SK-N-SH treated with all-trans-retinoic acid at 6 μM for 48 hours (cell line): Measurements from ENCODE around the gene PAPPA.

Experiments used
- ATAC-seq: fragments of 200-7000 bp; cut with Tn5 transposase; 3 replicates; pipeline ENCODE4 v1.9.1; 2020; ENCODE audit warnings: mild to moderate bottlenecking, moderate library complexity
- ARNTL ChIP-seq: fragments of 450-650 bp; formaldehyde crosslinking; IDR thresholded peaks from 2 replicates; pipeline ENCODE4 v1.5.0; 2020; ENCODE audit warnings: low read depth, mild to moderate bottlenecking, moderate library complexity, borderline replicate concordance
- BACH2 ChIP-seq: fragments of 250-450 bp; sonication (Bioruptor Pico); IDR thresholded peaks from 2 replicates; pipeline ENCODE4 v1.9.0; 2021; ENCODE audit warnings: mild to moderate bottlenecking, borderline replicate concordance
- CSDC2 ChIP-seq: fragments of 250-450 bp; sonication (Bioruptor Pico); IDR thresholded peaks from 2 replicates; pipeline ENCODE4 v1.5.0; 2020; ENCODE audit warnings: mild to moderate bottlenecking, moderate library complexity
- CSRNP3 ChIP-seq: fragments of 250-450 bp; sonication (Bioruptor Pico); IDR thresholded peaks from 2 replicates; pipeline ENCODE4 v1.5.1; 2021; ENCODE audit warnings: mild to moderate bottlenecking, moderate library complexity
- GLIS3 ChIP-seq: fragments of 250-450 bp; sonication (Bioruptor Pico); IDR thresholded peaks from 2 replicates; pipeline ENCODE4 v1.5.0; 2020; ENCODE audit warnings: mild to moderate bottlenecking, moderate library complexity
- ISL1 ChIP-seq: fragments of 250-450 bp; sonication (Bioruptor Pico); IDR thresholded peaks from 2 replicates; pipeline ENCODE4 v2.1.2; 2022; ENCODE audit warnings: mild to moderate bottlenecking, moderate library complexity
- OSR1 ChIP-seq: fragments of 250-450 bp; sonication (Bioruptor Pico); IDR thresholded peaks from 2 replicates; pipeline ENCODE4 v1.8.0; 2022; ENCODE audit warnings: moderate library complexity, mild to moderate bottlenecking, inconsistent platforms
- PPARA ChIP-seq: fragments of 250-450 bp; sonication (Bioruptor Pico); IDR thresholded peaks from 2 replicates; pipeline ENCODE4 v1.5.0; 2020; ENCODE audit warnings: mild to moderate bottlenecking, borderline replicate concordance
- RARB ChIP-seq: fragments of 250-450 bp; sonication (Bioruptor Pico); IDR thresholded peaks from 2 replicates; pipeline ENCODE4 v1.8.0; 2021; ENCODE audit warnings: mild to moderate bottlenecking, moderate library complexity
- SNAI2 ChIP-seq: fragments of 250-450 bp; sonication (Bioruptor Pico); IDR thresholded peaks from 2 replicates; pipeline ENCODE4 v1.5.0; 2020; ENCODE audit warnings: mild to moderate bottlenecking, moderate library complexity
- TCF4 ChIP-seq: fragments of 250-450 bp; sonication (Bioruptor Pico); IDR thresholded peaks from 2 replicates; pipeline ENCODE4 v1.8.0; 2021; ENCODE audit warnings: mild to moderate bottlenecking, moderate library complexity, borderline replicate concordance
- ZC3H10 ChIP-seq: fragments of 250-450 bp; sonication (Bioruptor Pico); IDR thresholded peaks from 2 replicates; pipeline ENCODE4 v1.5.1; 2021; ENCODE audit warnings: mild to moderate bottlenecking, moderate library complexity
- ZFP3 ChIP-seq: fragments of 250-450 bp; sonication (Bioruptor Pico); IDR thresholded peaks from 2 replicates; pipeline ENCODE4 v1.5.0; 2020; ENCODE audit warnings: mild to moderate bottlenecking, moderate library complexity
- ZNF565 ChIP-seq: fragments of 450-650 bp; formaldehyde crosslinking; conservative IDR thresholded peaks from 2 replicates; pipeline ENCODE4 v1.5.0; 2020; ENCODE audit warnings: low read depth, mild to moderate bottlenecking, moderate library complexity
- ZNF70 ChIP-seq: fragments of 450-650 bp; formaldehyde crosslinking; IDR thresholded peaks from 2 replicates; pipeline ENCODE4 v1.5.0; 2020; ENCODE audit warnings: mild to moderate bottlenecking, moderate library complexity
- ZNF8 ChIP-seq: fragments of 450-650 bp; formaldehyde crosslinking; IDR thresholded peaks from 2 replicates; pipeline ENCODE4 v1.5.0; 2020; ENCODE audit warnings: mild to moderate bottlenecking, moderate library complexity
- TF ChIP-seq, protein P1 (sequence below): fragments of 250-450 bp; sonication (Bioruptor Pico); IDR thresholded peaks from 2 replicates; pipeline ENCODE4 v1.5.1; 2020; ENCODE audit warnings: low read depth, mild to moderate bottlenecking, moderate library complexity
- TF ChIP-seq, protein P2 (sequence below): fragments of 250-450 bp; sonication (Bioruptor Pico); IDR thresholded peaks from 2 replicates; pipeline ENCODE4 v1.5.0; 2020; ENCODE audit warnings: mild to moderate bottlenecking, moderate library complexity
- TF ChIP-seq, protein P3 (sequence below): fragments of 250-450 bp; sonication (Bioruptor Pico); IDR thresholded peaks from 2 replicates; pipeline ENCODE4 v1.8.0; 2020; ENCODE audit warnings: mild to moderate bottlenecking, moderate library complexity, borderline replicate concordance
- TF ChIP-seq, protein P4 (sequence below): fragments of 250-450 bp; sonication (Bioruptor Pico); IDR thresholded peaks from 2 replicates; pipeline ENCODE4 v1.8.0; 2021; ENCODE audit warnings: low read depth, mild to moderate bottlenecking, moderate library complexity, borderline replicate concordance

The PAPPA gene

DNA sequence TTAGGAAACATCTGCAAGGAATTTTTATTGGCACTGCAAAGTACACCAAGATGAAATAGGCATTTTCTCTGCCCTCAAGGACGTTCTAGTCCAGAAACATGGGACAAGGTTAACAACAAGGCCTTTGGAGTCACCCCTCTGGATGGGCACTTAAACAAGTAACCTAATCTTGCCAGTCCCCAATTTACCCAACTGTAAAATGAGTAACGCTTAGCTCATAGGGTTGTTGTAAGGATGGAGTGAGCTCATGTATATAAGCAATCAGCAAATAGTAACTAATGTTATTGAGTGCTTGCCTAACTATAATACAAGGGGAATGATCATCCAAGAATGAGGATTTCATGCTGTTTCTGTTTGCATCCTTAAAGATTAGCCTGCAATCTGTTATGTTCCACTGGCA lies 189.3 kb downstream of the PAPPA start:
- no peak for ATAC-seq
- TF ChIP-seq SNAI2 (CRISPR knock-in tag) (no peak), RARB (CRISPR knock-in tag) (no peak), ISL1 (CRISPR knock-in tag) (no peak), ZNF565 (CRISPR knock-in tag) (no peak)
- TF ChIP-seq, protein P1, sequence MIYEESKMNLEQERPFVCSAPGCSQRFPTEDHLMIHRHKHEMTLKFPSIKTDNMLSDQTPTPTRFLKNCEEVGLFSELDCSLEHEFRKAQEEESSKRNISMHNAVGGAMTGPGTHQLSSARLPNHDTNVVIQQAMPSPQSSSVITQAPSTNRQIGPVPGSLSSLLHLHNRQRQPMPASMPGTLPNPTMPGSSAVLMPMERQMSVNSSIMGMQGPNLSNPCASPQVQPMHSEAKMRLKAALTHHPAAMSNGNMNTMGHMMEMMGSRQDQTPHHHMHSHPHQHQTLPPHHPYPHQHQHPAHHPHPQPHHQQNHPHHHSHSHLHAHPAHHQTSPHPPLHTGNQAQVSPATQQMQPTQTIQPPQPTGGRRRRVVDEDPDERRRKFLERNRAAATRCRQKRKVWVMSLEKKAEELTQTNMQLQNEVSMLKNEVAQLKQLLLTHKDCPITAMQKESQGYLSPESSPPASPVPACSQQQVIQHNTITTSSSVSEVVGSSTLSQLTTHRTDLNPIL (CRISPR knock-in tag): no peak
- TF ChIP-seq, all 23 proteins: peak for 0

DNA sequence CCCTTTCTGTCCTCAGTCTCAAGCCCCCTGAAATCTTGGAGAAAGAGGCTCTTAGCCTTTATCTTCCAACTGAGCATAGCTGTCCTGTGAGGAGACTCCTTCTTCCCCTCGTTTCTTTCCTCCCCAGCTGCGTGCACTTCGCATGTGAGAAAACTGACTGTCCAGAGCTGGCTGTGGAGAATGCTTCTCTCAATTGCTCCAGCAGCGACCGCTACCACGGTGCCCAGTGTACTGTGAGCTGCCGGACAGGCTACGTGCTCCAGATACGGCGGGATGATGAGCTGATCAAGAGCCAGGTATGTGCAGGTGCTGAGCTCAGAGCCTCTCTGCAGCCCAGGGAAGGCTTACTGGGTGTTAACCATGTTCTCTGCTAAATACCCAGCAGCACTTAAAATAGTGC lies 190.8 kb downstream of the PAPPA start:
- no peak for TF ChIP-seq SNAI2 (CRISPR knock-in tag)
- TF ChIP-seq ZNF565 (CRISPR knock-in tag): no peak
- ATAC-seq: no peak

DNA sequence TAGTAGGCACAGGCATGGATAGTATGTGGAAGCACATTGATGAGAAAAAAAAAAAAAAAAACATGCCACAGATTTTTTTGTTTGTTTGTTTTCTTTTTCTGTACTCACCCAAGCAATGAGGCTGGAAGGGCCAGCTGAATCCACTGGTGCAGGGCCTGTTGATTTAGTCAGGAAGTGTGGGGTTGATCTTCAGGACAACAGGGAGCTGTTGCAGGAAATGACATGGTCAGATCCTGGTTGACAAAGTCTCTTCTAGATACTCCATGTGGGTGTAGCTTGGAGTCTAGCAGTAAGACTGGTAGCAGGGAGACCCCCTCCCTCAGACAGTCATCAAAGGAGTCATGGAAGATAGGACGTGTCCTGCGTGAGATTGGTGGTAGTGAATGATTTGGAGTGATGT lies 191.8 kb downstream of the PAPPA start:
- ATAC-seq: no peak
- TF ChIP-seq, protein P1 (CRISPR knock-in tag): no peak
- TF ChIP-seq, protein P2, sequence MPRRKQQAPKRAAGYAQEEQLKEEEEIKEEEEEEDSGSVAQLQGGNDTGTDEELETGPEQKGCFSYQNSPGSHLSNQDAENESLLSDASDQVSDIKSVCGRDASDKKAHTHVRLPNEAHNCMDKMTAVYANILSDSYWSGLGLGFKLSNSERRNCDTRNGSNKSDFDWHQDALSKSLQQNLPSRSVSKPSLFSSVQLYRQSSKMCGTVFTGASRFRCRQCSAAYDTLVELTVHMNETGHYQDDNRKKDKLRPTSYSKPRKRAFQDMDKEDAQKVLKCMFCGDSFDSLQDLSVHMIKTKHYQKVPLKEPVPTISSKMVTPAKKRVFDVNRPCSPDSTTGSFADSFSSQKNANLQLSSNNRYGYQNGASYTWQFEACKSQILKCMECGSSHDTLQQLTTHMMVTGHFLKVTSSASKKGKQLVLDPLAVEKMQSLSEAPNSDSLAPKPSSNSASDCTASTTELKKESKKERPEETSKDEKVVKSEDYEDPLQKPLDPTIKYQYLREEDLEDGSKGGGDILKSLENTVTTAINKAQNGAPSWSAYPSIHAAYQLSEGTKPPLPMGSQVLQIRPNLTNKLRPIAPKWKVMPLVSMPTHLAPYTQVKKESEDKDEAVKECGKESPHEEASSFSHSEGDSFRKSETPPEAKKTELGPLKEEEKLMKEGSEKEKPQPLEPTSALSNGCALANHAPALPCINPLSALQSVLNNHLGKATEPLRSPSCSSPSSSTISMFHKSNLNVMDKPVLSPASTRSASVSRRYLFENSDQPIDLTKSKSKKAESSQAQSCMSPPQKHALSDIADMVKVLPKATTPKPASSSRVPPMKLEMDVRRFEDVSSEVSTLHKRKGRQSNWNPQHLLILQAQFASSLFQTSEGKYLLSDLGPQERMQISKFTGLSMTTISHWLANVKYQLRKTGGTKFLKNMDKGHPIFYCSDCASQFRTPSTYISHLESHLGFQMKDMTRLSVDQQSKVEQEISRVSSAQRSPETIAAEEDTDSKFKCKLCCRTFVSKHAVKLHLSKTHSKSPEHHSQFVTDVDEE: no peak
- TF ChIP-seq, protein P3, sequence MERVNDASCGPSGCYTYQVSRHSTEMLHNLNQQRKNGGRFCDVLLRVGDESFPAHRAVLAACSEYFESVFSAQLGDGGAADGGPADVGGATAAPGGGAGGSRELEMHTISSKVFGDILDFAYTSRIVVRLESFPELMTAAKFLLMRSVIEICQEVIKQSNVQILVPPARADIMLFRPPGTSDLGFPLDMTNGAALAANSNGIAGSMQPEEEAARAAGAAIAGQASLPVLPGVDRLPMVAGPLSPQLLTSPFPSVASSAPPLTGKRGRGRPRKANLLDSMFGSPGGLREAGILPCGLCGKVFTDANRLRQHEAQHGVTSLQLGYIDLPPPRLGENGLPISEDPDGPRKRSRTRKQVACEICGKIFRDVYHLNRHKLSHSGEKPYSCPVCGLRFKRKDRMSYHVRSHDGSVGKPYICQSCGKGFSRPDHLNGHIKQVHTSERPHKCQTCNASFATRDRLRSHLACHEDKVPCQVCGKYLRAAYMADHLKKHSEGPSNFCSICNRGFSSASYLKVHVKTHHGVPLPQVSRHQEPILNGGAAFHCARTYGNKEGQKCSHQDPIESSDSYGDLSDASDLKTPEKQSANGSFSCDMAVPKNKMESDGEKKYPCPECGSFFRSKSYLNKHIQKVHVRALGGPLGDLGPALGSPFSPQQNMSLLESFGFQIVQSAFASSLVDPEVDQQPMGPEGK: no peak
- TF ChIP-seq CSRNP3 (CRISPR knock-in tag) (no peak), OSR1 (CRISPR knock-in tag) (no peak), CSDC2 (no peak), GLIS3 (no peak), ZNF8 (CRISPR knock-in tag) (no peak), PPARA (CRISPR knock-in tag) (no peak), ARNTL (CRISPR knock-in tag) (no peak), ZFP3 (no peak), ZNF70 (no peak), TCF4 (no peak), BACH2 (CRISPR knock-in tag) (no peak), ZNF565 (CRISPR knock-in tag) (no peak), ZC3H10 (CRISPR knock-in tag) (no peak)
- TF ChIP-seq, protein P4, sequence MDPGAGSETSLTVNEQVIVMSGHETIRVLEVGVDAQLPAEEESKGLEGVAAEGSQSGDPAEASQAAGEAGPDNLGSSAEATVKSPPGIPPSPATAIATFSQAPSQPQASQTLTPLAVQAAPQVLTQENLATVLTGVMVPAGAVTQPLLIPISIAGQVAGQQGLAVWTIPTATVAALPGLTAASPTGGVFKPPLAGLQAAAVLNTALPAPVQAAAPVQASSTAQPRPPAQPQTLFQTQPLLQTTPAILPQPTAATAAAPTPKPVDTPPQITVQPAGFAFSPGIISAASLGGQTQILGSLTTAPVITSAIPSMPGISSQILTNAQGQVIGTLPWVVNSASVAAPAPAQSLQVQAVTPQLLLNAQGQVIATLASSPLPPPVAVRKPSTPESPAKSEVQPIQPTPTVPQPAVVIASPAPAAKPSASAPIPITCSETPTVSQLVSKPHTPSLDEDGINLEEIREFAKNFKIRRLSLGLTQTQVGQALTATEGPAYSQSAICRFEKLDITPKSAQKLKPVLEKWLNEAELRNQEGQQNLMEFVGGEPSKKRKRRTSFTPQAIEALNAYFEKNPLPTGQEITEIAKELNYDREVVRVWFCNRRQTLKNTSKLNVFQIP: no peak
